Endothelial cell of umbilical vein (primary cell): Measurements from ENCODE around the gene ARHGEF33.

Experiments used
- EZH2 ChIP-seq: IDR thresholded peaks from 2 replicates; pipeline ENCODE4 v1.6.1; 2012; ENCODE audit warnings: borderline replicate concordance, low read depth, mild to moderate bottlenecking, moderate library complexity, low read length, inconsistent platforms; ENCODE audit not compliant: severe bottlenecking
- FOS ChIP-seq: IDR thresholded peaks from 2 replicates; pipeline ENCODE4 v1.6.1; 2011; ENCODE audit warnings: mild to moderate bottlenecking, low read length, moderate library complexity, borderline replicate concordance; ENCODE audit not compliant: insufficient read depth
- GATA2 ChIP-seq: IDR thresholded peaks from 2 replicates; pipeline ENCODE4 v1.7.0; 2011; ENCODE audit warnings: low read depth, mild to moderate bottlenecking, moderate library complexity, mixed read lengths, low read length; ENCODE audit not compliant: insufficient read length, insufficient read depth
- JUN ChIP-seq: IDR thresholded peaks from 2 replicates; pipeline ENCODE4 v1.6.1; 2011; ENCODE audit warnings: borderline replicate concordance, low read depth; ENCODE audit not compliant: insufficient read length, insufficient read depth
- MYC ChIP-seq: IDR thresholded peaks from one replicate; pipeline ENCODE4 v1.6.1; 2011; ENCODE audit warnings: mild to moderate bottlenecking, low read depth, low read length
- POLR2A ChIP-seq: IDR thresholded peaks from 2 replicates; pipeline ENCODE4 v1.6.1; 2012; ENCODE audit warnings: low read depth, mild to moderate bottlenecking, control low read depth, low read length
- POLR2AphosphoS5 ChIP-seq: IDR thresholded peaks from 2 replicates; pipeline ENCODE4 v1.6.1; 2012; ENCODE audit warnings: low read depth, mild to moderate bottlenecking, control low read depth, low read length, moderate library complexity; ENCODE audit not compliant: insufficient read depth
- TF ChIP-seq, protein P1 (sequence below), 2 donors: IDR thresholded peaks; 1 replicate in 1 of 2; 2 replicates in 1 of 2; pipeline ENCODE4 v1.5.1; 2011; ENCODE audit warnings: low read length in 2 of 2, mild to moderate bottlenecking in 2 of 2, moderate library complexity in 2 of 2, control low read depth in 1 of 2, inconsistent platforms in 1 of 2, low read depth in 1 of 2; ENCODE audit not compliant: insufficient read depth in 1 of 2; ENCODE audit errors: extremely low read depth in 1 of 2
- TF ChIP-seq, protein P2 (sequence below): IDR thresholded peaks from 2 replicates; pipeline ENCODE4 v1.6.1; 2011; ENCODE audit not compliant: insufficient read depth, insufficient read length

DNA sequence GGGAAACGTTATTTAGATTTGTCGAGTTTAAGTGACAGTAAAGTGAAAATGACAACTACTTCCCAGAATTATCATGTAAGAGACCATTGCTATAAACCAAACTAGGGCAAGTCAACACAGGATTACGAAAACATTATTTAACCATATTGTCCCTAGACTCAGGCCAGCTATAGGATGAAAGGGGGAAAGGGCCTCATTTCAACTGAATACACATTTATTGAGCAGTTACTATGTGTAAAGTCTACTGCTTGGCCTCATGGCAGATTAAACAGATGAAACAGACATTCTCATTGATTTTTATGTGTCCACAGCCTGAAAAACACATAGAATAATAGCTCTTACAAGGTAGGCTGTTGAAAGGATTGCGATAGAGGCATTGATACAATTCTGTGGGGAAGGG lies 32.7 kb downstream of the ARHGEF33 start:
- TF ChIP-seq POLR2A (no peak), MYC (no peak), GATA2 (no peak), EZH2 (no peak), POLR2AphosphoS5 (no peak), JUN (no peak), FOS (no peak)
- TF ChIP-seq, protein P1, sequence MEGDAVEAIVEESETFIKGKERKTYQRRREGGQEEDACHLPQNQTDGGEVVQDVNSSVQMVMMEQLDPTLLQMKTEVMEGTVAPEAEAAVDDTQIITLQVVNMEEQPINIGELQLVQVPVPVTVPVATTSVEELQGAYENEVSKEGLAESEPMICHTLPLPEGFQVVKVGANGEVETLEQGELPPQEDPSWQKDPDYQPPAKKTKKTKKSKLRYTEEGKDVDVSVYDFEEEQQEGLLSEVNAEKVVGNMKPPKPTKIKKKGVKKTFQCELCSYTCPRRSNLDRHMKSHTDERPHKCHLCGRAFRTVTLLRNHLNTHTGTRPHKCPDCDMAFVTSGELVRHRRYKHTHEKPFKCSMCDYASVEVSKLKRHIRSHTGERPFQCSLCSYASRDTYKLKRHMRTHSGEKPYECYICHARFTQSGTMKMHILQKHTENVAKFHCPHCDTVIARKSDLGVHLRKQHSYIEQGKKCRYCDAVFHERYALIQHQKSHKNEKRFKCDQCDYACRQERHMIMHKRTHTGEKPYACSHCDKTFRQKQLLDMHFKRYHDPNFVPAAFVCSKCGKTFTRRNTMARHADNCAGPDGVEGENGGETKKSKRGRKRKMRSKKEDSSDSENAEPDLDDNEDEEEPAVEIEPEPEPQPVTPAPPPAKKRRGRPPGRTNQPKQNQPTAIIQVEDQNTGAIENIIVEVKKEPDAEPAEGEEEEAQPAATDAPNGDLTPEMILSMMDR (IDR thresholded peaks at IDR 0.05; ENCODE audit: extremely low read depth in 1 of 2, insufficient read depth in 1 of 2, low read depth in 1 of 2, low read length in 2 of 2) = no peak
- TF ChIP-seq, protein P2, sequence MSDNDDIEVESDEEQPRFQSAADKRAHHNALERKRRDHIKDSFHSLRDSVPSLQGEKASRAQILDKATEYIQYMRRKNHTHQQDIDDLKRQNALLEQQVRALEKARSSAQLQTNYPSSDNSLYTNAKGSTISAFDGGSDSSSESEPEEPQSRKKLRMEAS = no peak
